GM19035 (cell line): ENCODE measurements around the gene GALNT11.
"Not testable (repeated sequence)": the region's sequence is repeated elsewhere in the genome, so short reads cannot be mapped to it uniquely, and the experiment has no call there.

Source experiments
- ATAC-seq: cut with Tn5 transposase; IDR thresholded peaks from one replicate; pipeline ENCODE4 v1.9.1; 2021; ENCODE audit not compliant: unreplicated experiment

GALNT11 gene

GRCh38 chr7:152027491-152028365, 2.3 kb downstream of the GALNT11 start:
- not testable (repeated sequence) for ATAC-seq

GRCh38 chr7:152030059-152030458, 4.6 kb downstream of the GALNT11 start:
- ATAC-seq, result not testable (repeated sequence)

DNA sequence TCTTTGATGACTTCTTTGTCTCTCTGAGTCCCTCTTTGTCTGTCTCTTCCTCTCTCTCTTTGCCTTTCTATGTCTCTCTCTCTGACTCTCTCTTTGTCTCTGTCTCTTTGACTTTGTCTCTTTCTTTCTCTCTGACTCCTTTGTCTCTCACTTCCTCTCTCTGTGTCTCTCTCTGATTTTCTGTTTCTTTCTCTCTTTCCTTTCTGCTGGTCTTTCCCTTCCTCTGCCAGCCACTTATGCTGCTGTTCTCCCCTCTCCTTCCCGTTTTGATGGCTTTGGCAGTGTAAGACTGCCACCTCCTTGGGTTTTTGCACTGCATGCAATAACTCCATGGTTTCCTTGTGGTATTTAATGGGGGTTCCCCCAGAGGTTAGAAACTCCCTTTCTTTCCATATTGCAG, 5.2 kb downstream of the GALNT11 start:
- not testable (repeated sequence) for ATAC-seq

DNA sequence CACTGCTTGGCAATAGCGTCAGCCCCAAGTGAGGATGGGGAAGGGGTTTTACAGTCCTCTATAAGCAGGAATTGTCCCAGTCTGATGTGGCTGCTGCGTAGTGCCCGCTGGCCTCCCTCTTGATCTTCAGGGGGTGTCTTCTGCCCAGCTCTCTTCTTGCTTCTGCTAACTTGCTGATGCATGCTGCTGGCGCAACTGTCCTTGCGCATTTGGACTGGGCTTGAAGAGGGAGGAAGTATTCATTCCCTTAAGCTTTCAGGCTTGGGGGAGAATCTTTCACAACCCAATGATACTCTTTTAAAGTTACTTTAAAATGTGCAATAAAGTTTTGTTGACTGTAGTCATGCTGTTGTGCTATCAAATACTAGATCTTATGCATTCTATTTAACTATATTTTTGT, 10.3 kb downstream of the GALNT11 start:
- ATAC-seq, result no peak

- not testable (repeated sequence) for ATAC-seq
These were observed 12.9 kb downstream of the GALNT11 start for GRCh38 chr7:152038410-152038809.

GRCh38 chr7:152043086-152043485, 17.6 kb downstream of the GALNT11 start:
- not testable (repeated sequence) for ATAC-seq

- not testable (repeated sequence) for ATAC-seq
These were observed 19.4 kb downstream of the GALNT11 start for GRCh38 chr7:152044909-152045308.

GRCh38 chr7:152046531-152046930, 21.1 kb downstream of the GALNT11 start:
- no peak for ATAC-seq

- ATAC-seq, result no peak
These were observed 22.6 kb downstream of the GALNT11 start for GRCh38 chr7:152048051-152048450.

GRCh38 chr7:152050547-152050971, 25.1 kb downstream of the GALNT11 start:
- no peak for ATAC-seq

GRCh38 chr7:152051968-152052367, 26.5 kb downstream of the GALNT11 start:
- ATAC-seq, result no peak

GRCh38 chr7:152052771-152053170, 27.3 kb downstream of the GALNT11 start:
- ATAC-seq, result no peak

- no peak for ATAC-seq
These were observed 29.1 kb downstream of the GALNT11 start for GRCh38 chr7:152054367-152055230.

DNA sequence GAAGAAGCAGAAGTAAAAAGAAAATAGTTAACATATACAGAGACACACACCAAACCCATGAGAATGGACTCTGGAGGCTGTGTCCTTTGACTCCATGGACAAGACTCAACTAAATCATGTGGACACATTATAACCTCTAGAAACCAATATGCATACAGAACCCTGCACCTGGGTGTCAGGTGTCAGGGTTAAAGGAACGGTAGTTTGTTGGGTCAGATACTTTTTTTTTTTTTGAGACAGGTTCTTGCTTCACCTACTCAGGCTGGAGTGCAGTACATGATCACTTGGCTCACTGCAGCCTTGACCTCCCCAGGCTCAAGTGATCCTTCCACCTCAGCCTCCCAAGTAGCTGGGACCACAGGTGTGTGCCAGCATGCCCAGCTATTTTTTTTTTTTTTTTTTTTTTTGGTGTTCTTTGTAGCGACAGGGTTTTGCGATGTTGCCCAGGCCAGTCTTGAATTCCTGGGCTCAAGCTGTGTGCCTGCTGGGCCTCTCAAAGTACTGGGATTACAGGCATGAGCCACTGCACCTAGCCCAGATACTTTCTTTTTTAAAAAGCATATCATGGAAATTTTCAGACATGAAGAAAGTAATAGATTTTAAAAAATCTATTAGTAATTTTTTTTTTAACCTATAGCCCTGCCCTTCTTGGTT, 31.3 kb downstream of the GALNT11 start:
- ATAC-seq, result no peak

DNA sequence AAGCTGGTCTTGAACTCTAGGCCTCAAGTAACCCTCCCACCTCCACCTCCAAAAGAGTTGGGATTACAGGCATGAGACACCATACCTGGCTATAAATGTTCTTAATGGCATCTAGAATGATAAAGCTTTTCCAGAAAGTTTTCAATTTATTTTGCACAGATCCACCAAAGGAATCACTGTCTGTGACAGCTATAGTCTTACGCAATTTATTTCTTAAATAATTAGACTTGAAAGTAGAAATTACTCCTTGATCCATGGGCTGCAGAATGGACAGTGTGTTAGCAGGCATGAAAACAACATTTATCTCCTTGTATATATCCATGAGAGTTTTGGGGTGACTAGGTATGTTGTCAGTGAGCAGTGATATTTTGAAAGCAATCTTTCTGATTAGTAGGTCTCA, 33.8 kb downstream of the GALNT11 start:
- no peak for ATAC-seq

DNA sequence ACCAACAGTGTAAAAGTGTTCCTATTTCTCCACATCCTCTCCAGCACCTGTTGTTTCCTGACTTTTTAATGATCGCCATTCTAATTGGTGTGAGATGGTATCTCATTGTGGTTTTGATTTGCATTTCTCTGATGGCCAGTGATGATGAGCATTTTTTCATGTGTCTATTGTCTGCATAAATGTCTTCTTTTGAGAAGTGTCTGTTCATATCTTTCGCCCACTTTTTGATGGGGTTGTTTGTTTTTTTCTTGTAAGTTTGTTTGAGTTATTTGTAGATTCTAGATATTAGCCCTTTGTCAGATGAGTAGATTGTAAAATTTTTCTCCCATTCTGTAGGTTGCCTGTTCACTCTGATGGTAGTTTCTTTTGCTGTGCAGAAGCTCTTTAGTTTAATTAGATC, 35.6 kb downstream of the GALNT11 start:
- ATAC-seq, result not testable (repeated sequence)

GRCh38 chr7:152063192-152063591, 37.7 kb downstream of the GALNT11 start:
- not testable (repeated sequence) for ATAC-seq

- not testable (repeated sequence) for ATAC-seq
These were observed 38.3 kb downstream of the GALNT11 start for GRCh38 chr7:152063821-152064220.

GRCh38 chr7:152065800-152066344, 40.4 kb downstream of the GALNT11 start:
- ATAC-seq, result not testable (repeated sequence)

DNA sequence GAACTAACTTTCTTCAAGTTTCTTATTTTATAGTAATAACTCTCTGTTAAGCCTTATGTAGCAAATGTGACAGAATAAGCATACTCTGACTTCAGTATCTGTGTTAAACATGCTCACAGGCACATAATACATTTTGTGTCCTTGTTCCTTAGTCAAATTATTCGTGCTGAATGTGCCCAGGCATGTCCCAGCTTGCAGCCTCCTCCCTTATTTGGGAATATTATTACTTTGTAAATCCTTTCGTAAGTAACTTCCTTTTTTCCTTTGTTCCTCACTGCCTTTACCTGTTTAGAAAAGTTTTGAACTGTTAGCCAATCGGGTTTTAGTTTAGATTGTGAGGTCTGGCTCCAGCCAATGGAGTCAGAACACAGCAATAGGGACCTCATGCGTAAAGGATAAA, 46.9 kb downstream of the GALNT11 start:
- ATAC-seq, result no peak

DNA sequence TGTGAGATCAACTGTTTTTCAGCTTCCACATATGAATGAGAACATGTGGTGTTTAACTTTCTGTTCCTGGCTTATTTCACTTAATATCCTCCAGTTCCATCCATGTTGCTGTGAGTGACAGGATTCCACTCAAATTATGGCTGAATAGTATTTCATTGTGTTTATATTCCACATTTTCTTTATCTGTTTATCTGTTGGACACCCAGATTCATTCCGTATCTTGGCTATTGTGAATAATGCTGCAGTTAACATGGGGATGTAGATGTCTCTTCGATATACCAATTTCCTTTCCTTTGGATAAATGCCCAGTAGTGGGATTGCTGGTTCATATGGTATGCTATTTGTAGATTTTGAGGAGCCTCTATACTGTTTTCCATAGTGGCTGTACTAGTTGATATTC, 47.9 kb downstream of the GALNT11 start:
- ATAC-seq, result no peak
